ENCODE data around the gene COQ7.

Gene COQ7

DNA sequence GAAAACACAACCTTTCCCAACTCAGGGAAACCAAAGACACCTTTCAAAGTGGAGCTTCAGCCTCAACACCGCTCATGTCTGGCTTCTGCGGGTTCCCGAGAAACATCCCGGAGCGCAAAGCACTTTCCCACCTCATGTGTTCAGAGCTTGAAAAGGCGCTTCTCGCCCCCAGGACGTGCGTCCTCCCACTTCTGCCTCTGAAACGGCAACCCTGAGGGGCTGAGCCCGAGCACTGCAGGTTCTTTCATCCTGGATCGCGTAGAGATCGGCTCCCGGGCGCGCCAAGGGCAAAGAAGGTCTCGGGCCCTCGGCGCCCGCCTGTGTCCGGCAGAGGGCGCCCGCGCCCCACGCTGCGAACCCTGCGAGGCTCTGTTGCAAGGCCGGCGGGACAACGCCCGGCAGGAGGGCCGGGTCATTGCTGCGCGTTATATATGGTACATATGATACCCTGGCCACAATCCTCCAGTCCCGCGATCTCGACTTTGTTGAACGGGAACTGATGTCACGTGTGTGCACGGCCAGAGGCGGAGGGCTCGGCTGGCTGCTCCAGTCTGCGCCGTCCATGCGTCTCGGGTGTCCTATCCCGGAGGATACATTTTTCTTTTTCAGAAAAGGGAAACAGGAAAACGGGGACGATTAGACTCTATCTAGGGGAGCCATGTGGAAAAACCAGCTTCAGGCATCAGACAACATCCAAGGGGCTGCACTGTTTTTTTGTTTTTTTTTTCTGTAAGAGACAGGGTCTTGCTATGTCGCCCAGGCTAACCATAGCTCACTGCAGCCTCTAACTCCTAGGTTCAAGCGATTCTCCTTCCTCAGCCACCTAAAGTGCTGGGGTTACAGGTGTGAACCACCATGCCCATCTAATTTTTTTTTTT, 19.1 kb downstream of the COQ7 start:
- peak; percentile 78 to 93 for DNase-seq

GRCh38 chr16:19088341-19088916, 21.0 kb downstream of the COQ7 start:
- DNase-seq = no peak

DNA sequence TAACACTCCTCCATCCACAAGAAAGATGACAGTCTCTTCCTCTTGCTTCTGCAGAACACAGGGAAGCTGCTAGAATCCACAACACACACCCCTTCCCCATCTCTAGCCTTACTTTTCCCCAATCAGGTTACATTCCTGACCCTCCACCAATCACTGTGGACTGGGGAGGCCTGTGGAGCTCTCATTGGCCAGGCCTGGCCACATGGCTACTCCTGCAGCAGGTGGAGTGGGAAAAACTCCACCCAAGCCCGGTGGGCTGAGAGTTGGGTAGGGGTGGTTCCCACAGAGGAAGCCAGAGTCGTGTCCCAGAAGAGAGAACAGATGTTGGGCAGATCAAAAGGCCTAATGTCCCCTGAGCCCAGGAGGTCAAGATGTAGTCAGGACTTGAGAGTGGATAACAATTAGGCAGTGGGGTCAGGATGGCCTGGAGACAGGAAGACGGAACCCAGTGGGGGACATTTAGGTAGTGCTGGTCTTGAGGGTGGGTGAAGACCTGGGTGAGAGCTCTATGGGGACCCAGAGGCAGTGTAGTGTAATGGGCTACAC, 22.1 kb downstream of the COQ7 start:
- DNase-seq = no peak

GRCh38 chr16:19090916-19091315, 23.5 kb downstream of the COQ7 start:
- DNase-seq = no peak

DNA sequence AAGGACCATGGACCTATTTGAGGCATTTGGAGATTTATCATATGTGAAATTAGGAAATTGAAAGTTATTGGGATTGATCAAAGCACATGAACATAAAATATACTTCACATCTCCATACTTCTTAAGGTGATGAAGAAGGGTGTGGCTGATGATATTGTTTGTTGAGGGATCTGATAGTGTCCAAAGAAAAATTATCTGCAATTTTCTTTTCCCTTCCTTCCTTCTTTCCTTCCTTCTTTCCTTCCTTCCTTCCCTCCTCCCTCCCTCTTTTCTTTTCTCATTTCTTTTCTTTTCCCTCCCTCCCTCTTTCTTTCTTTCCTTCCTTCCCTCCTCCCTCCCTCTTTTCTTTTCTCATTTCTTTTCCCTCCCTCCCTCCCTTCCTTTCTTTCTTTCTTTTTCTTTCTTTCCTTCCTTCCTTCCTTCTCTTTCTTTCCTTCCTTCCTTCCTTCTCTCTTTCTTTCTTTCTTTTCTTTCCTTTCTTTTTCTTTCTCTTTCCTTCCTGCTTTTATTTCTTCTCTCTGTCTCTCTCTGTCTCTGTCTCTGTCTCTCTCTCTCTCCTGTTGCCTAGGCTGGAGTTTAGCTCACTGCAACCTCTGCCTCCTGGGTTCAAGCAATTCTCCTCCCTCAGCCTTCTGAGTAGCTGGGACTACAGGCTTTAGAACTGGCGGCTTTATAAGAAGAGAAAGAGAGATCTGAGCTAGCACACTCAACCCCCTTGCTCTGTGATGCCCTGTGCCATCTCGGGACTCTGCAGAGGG, 25.4 kb downstream of the COQ7 start:
- no peak for DNase-seq

- DNase-seq = no peak
Measured at GRCh38 chr16:19093631-19094541, 26.5 kb downstream of the COQ7 start.

GRCh38 chr16:19094542-19095365, 27.3 kb downstream of the COQ7 start:
- no peak for DNase-seq

GRCh38 chr16:19095654-19096053, 28.2 kb downstream of the COQ7 start:
- DNase-seq = no peak

- no peak for DNase-seq
Measured at GRCh38 chr16:19098173-19098572, 30.8 kb downstream of the COQ7 start.

DNA sequence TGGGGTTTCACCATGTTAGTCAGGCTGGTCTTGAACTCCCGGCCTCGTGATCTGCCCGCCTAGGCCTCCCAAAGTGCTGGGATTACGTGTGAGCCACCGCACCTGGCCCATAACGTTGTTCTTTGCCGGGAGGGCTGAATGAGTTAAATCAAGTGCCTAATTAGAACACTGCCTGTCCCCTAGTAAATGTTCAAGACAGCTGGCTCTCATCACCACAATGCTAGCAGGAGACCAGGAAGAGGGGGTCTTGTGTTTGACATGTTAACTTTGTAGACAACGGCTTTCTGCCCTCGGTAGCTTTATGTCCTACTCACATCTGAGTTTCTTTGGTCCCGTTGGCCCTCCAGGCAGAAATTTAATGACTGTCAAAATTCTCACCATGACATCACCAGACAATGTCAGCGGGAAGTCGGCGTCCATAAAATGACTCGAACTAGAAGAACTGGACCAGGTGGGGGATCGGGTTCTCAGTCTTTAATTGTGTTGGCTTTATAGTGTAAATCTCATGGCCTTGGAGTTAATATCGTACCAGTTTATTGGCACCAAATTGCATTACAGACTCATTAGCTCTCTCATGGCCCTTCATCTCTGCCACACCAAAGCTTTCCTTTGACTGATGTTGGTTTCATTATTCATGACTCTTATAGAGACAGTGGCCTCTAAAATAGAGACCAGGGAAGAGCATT, 34.9 kb downstream of the COQ7 start:
- no peak for DNase-seq

GRCh38 chr16:19104607-19105006, 37.2 kb downstream of the COQ7 start:
- no peak for DNase-seq

GRCh38 chr16:19105131-19105530, 37.7 kb downstream of the COQ7 start:
- DNase-seq = no peak

GRCh38 chr16:19105891-19106624, 38.6 kb downstream of the COQ7 start:
- DNase-seq = no peak

GRCh38 chr16:19106625-19107020, 39.2 kb downstream of the COQ7 start:
- no peak for DNase-seq

GRCh38 chr16:19108409-19109287, 41.2 kb downstream of the COQ7 start:
- no peak for DNase-seq

GRCh38 chr16:19109288-19109664, 41.9 kb downstream of the COQ7 start:
- DNase-seq = no peak

GRCh38 chr16:19110537-19111360, 43.3 kb downstream of the COQ7 start:
- no peak for DNase-seq

DNA sequence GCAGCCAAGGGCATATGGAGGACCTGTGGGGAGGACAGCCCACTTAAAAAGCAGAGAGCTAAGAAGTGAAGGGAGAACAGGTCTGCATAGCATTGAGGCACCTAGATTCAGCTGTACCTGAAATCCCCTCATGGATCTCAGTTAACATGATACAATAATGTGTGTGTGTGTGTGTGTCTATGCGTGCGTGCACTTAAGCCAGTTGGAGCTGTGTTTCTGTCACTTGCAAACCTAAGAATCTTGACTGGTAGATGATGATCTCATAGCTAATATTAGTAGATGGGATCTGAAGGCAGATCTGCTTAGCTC, 44.6 kb downstream of the COQ7 start:
- DNase-seq = no peak

All from NCI-H526 (cell line).